ENCODE measurements around the gene SOX5. TPM values are rescaled to one million over a fixed set of nuclear protein-coding genes. Genes with fewer than 3 reads are reported as not detected.

The SOX5 gene
- total and polyA plus RNA-seq, 2 donors (not counting 1 experiment from before 2014, with no cell fraction given), result 3.9 to 17.2 TPM

DNA sequence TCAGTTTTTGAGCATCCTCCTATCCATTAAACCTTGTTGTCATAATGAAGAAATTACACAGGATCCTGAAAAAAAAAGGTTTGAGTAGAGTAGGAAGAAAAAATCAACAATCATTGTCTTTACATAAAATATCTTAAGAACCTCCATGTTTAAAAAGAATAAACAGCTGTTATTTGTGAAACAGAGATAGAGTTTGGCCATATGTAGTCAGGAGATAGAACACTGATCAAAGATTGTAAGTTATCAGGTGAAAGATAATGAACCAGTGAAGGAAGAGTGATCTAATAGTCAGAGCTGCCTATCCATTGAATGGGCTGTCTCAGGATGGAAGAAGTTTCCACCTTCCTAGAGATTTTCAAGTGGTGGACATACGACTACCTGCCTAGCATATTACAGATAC, 397.1 kb downstream of the SOX5 start:
- no peaks in the 10 kb centered on the region for H4K20me1 ChIP-seq (ENCODE audit: control insufficient read depth, insufficient read depth, low read length, poor library complexity, severe bottlenecking)
- Mint-ChIP-seq H3K4me1 (no peaks in the 10 kb centered on the region), H3K27me3 (no peaks in the 10 kb centered on the region), H3K4me3 (no peak overlapping the region), H3K9me3 (ENCODE audit: insufficient read depth) (no peaks in the 10 kb centered on the region), H3K27ac (no peak overlapping the region)
- intact Hi-C loops (cut with micrococcal nuclease), result no loop called here
- no peaks in the 10 kb centered on the region for H3K4me1 ChIP-seq (ENCODE audit: control insufficient read depth in 2 of 2, insufficient read depth in 2 of 2, low read length in 2 of 2)
- H3K9ac ChIP-seq (ENCODE audit: low read length), result no peak overlapping the region
- ChIA-PET CTCF (interaction anchor here (1.1 kb wide), 1 partner anchor 23 kb away, joined by 3 read pairs; no protein-coding TSS in a partner anchor), POLR2A (no interaction called here)
- H3K9me3 ChIP-seq (ENCODE audit: control extremely low read depth in 1 of 3, control insufficient read depth in 2 of 3, insufficient read depth in 1 of 3, low read length in 2 of 3), result no peaks in the 10 kb centered on the region
- no peak for DNase-seq
- no peaks in the 10 kb centered on the region for H3K79me2 ChIP-seq (ENCODE audit: control insufficient read depth, insufficient read depth, low read length)
- TF ChIP-seq, protein P1, sequence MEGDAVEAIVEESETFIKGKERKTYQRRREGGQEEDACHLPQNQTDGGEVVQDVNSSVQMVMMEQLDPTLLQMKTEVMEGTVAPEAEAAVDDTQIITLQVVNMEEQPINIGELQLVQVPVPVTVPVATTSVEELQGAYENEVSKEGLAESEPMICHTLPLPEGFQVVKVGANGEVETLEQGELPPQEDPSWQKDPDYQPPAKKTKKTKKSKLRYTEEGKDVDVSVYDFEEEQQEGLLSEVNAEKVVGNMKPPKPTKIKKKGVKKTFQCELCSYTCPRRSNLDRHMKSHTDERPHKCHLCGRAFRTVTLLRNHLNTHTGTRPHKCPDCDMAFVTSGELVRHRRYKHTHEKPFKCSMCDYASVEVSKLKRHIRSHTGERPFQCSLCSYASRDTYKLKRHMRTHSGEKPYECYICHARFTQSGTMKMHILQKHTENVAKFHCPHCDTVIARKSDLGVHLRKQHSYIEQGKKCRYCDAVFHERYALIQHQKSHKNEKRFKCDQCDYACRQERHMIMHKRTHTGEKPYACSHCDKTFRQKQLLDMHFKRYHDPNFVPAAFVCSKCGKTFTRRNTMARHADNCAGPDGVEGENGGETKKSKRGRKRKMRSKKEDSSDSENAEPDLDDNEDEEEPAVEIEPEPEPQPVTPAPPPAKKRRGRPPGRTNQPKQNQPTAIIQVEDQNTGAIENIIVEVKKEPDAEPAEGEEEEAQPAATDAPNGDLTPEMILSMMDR (IDR thresholded peaks at IDR 0.05), result no peak
- no peak for TF ChIP-seq EZH2 (IDR thresholded peaks at IDR 0.05; ENCODE audit: borderline replicate concordance, insufficient read depth, low read depth, low read length, poor library complexity, severe bottlenecking)
- H3K27me3 ChIP-seq (replicated peaks in 1 of 4; ENCODE audit: control extremely low read depth in 1 of 4, control insufficient read depth in 3 of 4, insufficient read depth in 4 of 4, low read length in 3 of 4), result no peaks in the 10 kb centered on the region
- no peak overlapping the region for H3K4me3 ChIP-seq (ENCODE audit: control extremely low read depth in 1 of 5, extremely low read depth in 1 of 5, insufficient read depth in 1 of 5, low read depth in 2 of 5, low read length in 4 of 5)
- no peaks in the 10 kb centered on the region for H3K36me3 ChIP-seq (replicated peaks in 1 of 2; ENCODE audit: control extremely low read depth in 1 of 2, control insufficient read depth in 1 of 2, extremely low read depth in 1 of 2, insufficient read depth in 2 of 2, low read length in 1 of 2)
- WGBS (ENCODE audit: insufficient coverage), result 80% methylated on average over 1 of the region's 1 CpG
- no peak overlapping the region for H3K27ac ChIP-seq (ENCODE audit: low read length in 2 of 2)
- no peak for ATAC-seq (ENCODE audit: low read depth)
- H2AFZ ChIP-seq (ENCODE audit: insufficient read depth, low read depth, low read length, poor library complexity, severe bottlenecking), result no peak overlapping the region
- H3K4me2 ChIP-seq (replicated peaks; ENCODE audit: low read depth, low read length, poor library complexity, severe bottlenecking), result no peak overlapping the region

DNA sequence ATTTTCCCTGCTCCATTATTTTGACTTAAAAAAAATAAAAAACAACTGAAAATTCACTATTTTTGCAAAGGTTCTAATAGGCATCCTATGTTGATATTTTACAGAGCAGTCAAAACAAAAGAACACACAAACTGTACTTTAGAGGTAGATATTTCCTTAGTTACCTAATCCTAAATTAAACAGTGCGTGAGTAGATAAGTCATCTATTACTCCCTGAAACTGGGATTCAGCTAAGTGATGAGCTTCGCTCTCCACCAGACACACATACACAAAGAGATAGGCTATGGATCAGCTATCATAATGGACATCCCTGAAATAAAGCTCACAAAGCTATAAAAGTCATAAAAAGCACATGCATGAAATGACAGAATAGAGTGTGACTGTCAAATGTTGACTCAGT, 398.7 kb downstream of the SOX5 start:
- WGBS (ENCODE audit: insufficient coverage), result no CpG with 5 or more reads among the region's 2 CpGs
- Histone ChIP-seq H3K4me2 (replicated peaks; ENCODE audit: low read depth, low read length, poor library complexity, severe bottlenecking) (no peak overlapping the region), H3K27me3 (replicated peaks in 1 of 4; ENCODE audit: control extremely low read depth in 1 of 4, control insufficient read depth in 3 of 4, insufficient read depth in 4 of 4, low read length in 3 of 4) (no peaks in the 10 kb centered on the region), H3K9me3 (ENCODE audit: control extremely low read depth in 1 of 3, control insufficient read depth in 2 of 3, insufficient read depth in 1 of 3, low read length in 2 of 3) (no peaks in the 10 kb centered on the region), H3K4me3 (ENCODE audit: control extremely low read depth in 1 of 5, extremely low read depth in 1 of 5, insufficient read depth in 1 of 5, low read depth in 2 of 5, low read length in 4 of 5) (no peak overlapping the region), H3K36me3 (replicated peaks in 1 of 2; ENCODE audit: control extremely low read depth in 1 of 2, control insufficient read depth in 1 of 2, extremely low read depth in 1 of 2, insufficient read depth in 2 of 2, low read length in 1 of 2) (no peaks in the 10 kb centered on the region), H3K27ac (ENCODE audit: low read length in 2 of 2) (no peak overlapping the region), H3K9ac (ENCODE audit: low read length) (no peak overlapping the region), H3K4me1 (ENCODE audit: control insufficient read depth in 2 of 2, insufficient read depth in 2 of 2, low read length in 2 of 2) (no peaks in the 10 kb centered on the region), H2AFZ (ENCODE audit: insufficient read depth, low read depth, low read length, poor library complexity, severe bottlenecking) (no peak overlapping the region), H3K79me2 (ENCODE audit: control insufficient read depth, insufficient read depth, low read length) (no peaks in the 10 kb centered on the region), H4K20me1 (ENCODE audit: control insufficient read depth, insufficient read depth, low read length, poor library complexity, severe bottlenecking) (no peaks in the 10 kb centered on the region)
- ATAC-seq (ENCODE audit: low read depth), result no peak
- TF ChIP-seq, protein P1 (IDR thresholded peaks at IDR 0.05), result no peak
- no peak for TF ChIP-seq EZH2 (IDR thresholded peaks at IDR 0.05; ENCODE audit: borderline replicate concordance, insufficient read depth, low read depth, low read length, poor library complexity, severe bottlenecking)
- H3K27me3 Mint-ChIP-seq, result no peaks in the 10 kb centered on the region
- H3K27ac Mint-ChIP-seq, result no peak overlapping the region
- no peak overlapping the region for H3K4me3 Mint-ChIP-seq
- no peaks in the 10 kb centered on the region for H3K9me3 Mint-ChIP-seq (ENCODE audit: insufficient read depth)
- DNase-seq, result no peak
- H3K4me1 Mint-ChIP-seq, result no peaks in the 10 kb centered on the region
- intact Hi-C loops (cut with micrococcal nuclease), result no loop called here
- POLR2A ChIA-PET, result no interaction called here
- CTCF ChIA-PET, result no interaction called here

Measured in B cell (primary cell).